ENCODE measurements around the gene FBXO24. TPM values are rescaled to one million over a fixed set of nuclear protein-coding genes. Genes with fewer than 3 reads are reported as not detected.

Gene FBXO24
- polyA plus RNA-seq, 1 of the 3 experiments (the other 2 are of a cell fraction) = 0.94 TPM

DNA sequence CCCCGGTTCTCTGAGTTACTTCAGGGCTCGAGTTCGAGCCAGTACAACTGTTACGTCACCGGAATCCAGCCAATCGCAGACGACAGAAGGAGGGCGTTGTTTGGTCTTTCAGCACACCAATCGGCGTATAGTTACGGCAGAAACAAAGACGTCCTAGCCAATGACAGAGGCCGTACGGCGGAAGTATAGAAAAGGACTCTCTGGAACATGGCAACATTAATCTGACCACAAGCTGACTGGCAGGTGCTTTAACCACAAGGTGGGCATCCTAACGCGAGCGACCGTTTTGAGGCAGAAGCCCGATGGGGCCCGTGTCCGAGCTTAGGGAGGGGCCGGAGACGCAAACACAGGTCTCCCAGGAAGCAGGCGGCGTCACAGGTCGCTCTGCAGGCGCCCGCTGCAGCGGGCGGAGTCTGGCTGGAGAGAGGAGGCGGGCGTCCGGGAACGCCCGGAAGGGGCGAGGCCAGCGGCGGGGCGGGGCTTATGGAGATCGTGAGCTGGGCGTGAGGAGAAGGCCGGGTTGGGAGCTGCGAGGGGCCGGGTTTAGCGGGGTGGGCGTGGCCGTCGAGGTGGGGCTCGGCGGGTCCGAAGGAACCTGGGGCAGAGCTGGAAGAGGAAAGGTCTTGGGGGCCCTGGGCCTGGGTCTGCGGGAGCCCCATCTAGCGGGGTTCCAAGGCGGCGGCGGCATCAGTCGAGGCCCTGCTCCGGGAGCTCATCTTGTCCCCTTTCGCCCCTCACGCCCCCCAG is 26.0 kb downstream of the FBXO24 start, which contains the start of gene MOSPD3:
TSS of gene MOSPD3 (plus strand) at position 558 of the 747 bp plus-strand sequence. CDS start 252 bp downstream, outside the sequence.
- peak within 1 kb of the TSS; percentile 82 to 93 for H3K27ac ChIP-seq (ENCODE audit: low read depth in 2 of 2, low read length in 1 of 2)
- WGBS (ENCODE audit: low lambda C conversion rate) = under 1% methylated on average over 34 of the region's 61 CpGs
- H3K4me1 ChIP-seq (ENCODE audit: control insufficient read depth in 1 of 2, insufficient read depth in 2 of 2, low read depth in 1 of 2, low read length in 1 of 2) = peaks cover 0 to 8% of the 10 kb centered on the region in 2 experiments; a peak in 1 of 4 replicates
- CTCF ChIA-PET = interaction anchor here (0.7 to 9.1 kb wide), 26 partner anchors 8 to 240 kb away, joined by 3 to 119 read pairs (median 6); partner anchors contain the start of genes ACTL6B, EPHB4, GIGYF1 and POP7
- POLR2A ChIA-PET = interaction anchor here (0.8 to 2.6 kb wide), 16 partner anchors 9 to 184 kb away, joined by 4 to 39 read pairs (median 8); partner anchors contain the start of genes ACTL6B, FBXO24, GIGYF1 and GNB2
- peaks cover 6% of the 10 kb centered on the region; the same call in 1 of the 2 replicates for H3K79me2 ChIP-seq (ENCODE audit: insufficient read depth)
- peaks cover 40% of the 10 kb centered on the region for H3F3A ChIP-seq (replicated peaks; ENCODE audit: insufficient read depth)
- H3K9me2 ChIP-seq = no peaks in the 10 kb centered on the region
- H3K4me2 ChIP-seq = peak within 1 kb of the TSS; percentile 100
- H3K4me3 ChIP-seq (ENCODE audit: low read depth in 2 of 2, low read length in 1 of 2) = peak within 1 kb of the TSS; percentile 67 to 80
- peak; percentile 100 for DNase-seq
- no peaks in the 10 kb centered on the region for H4K20me1 ChIP-seq (ENCODE audit: insufficient read depth)
- peaks cover 11 to 13% of the 10 kb centered on the region in 2 experiments for H3K36me3 ChIP-seq (replicated peaks in 1 of 2; ENCODE audit: control insufficient read depth in 1 of 2, insufficient read depth in 2 of 2, low read length in 1 of 2)
- H3K9ac ChIP-seq = peak within 1 kb of the TSS; percentile 69
- peak within 1 kb of the TSS; percentile 79 for H2AFZ ChIP-seq (ENCODE audit: low read depth)
- no peaks in the 10 kb centered on the region for H3K27me3 ChIP-seq (ENCODE audit: insufficient read depth)
- no peaks in the 10 kb centered on the region for H3K9me3 ChIP-seq
- TF ChIP-seq USF2 (IDR thresholded peaks at IDR 0.05; ENCODE audit: borderline replicate concordance, low read depth, low read length) (no peak), FOSL2 (IDR thresholded peaks at IDR 0.05; ENCODE audit: borderline replicate concordance, low read depth) (no peak), RFX5 (IDR thresholded peaks at IDR 0.05; ENCODE audit: low read length) (peak; percentile 95), NRF1 (IDR thresholded peaks at IDR 0.05; ENCODE audit: low read depth, low read length) (no peak), FOXJ3 (CRISPR knock-in tag; IDR thresholded peaks at IDR 0.05) (no peak), TEAD4 (IDR thresholded peaks at IDR 0.05; ENCODE audit: borderline replicate concordance, insufficient read depth) (no peak), EZH2phosphoT487 (IDR thresholded peaks at IDR 0.05; ENCODE audit: borderline replicate concordance, low read depth) (no peak), GABPA (IDR thresholded peaks at IDR 0.05; ENCODE audit: low read depth) (peak; percentile 77), NFIC (IDR thresholded peaks at IDR 0.05; ENCODE audit: borderline replicate concordance) (no peak; the same call in 1 of the 2 replicates), TCF12 (IDR thresholded peaks at IDR 0.05) (no peak), RAD21 (IDR thresholded peaks at IDR 0.05; ENCODE audit: low read length) (no peak), SIN3A (IDR thresholded peaks at IDR 0.05; ENCODE audit: borderline replicate concordance, low read depth, low read length) (peak; percentile 30; the same call in 1 of the 2 replicates), ELF1 (IDR thresholded peaks at IDR 0.05) (peak; percentile 96), REST (IDR thresholded peaks at IDR 0.05; ENCODE audit: low read depth, low read length) (no peak), TAF1 (IDR thresholded peaks at IDR 0.05; ENCODE audit: borderline replicate concordance, low read depth, low read length) (peak; percentile 39; the same call in 1 of the 2 replicates), RXRA (IDR thresholded peaks at IDR 0.05; ENCODE audit: borderline replicate concordance, low read depth) (no peak), YY1 (IDR thresholded peaks at IDR 0.05; ENCODE audit: low read depth) (peak; percentile 85), JUND (IDR thresholded peaks at IDR 0.05) (no peak), POLR2AphosphoS5 (IDR thresholded peaks at IDR 0.05; ENCODE audit: low read depth, low read length) (peak; percentile 55; the same call in 1 of the 2 replicates), MXI1 (IDR thresholded peaks at IDR 0.05; ENCODE audit: low read depth, low read length) (peak; percentile 75), GATA2 (CRISPR knock-in tag; IDR thresholded peaks at IDR 0.05) (no peak), SMC3 (IDR thresholded peaks at IDR 0.05; ENCODE audit: low read depth, low read length) (no peak), EP300 (IDR thresholded peaks at IDR 0.05; ENCODE audit: borderline replicate concordance in 1 of 2, low read depth in 1 of 2, low read length in 1 of 2) (0 out of 4 replicates have a peak, but pooled peaks of 1 of the 2 experiments have one; percentile 37)
- TF ChIP-seq, protein P1, sequence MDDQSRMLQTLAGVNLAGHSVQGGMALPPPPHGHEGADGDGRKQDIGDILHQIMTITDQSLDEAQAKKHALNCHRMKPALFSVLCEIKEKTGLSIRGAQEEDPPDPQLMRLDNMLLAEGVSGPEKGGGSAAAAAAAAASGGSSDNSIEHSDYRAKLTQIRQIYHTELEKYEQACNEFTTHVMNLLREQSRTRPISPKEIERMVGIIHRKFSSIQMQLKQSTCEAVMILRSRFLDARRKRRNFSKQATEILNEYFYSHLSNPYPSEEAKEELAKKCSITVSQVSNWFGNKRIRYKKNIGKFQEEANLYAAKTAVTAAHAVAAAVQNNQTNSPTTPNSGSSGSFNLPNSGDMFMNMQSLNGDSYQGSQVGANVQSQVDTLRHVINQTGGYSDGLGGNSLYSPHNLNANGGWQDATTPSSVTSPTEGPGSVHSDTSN (IDR thresholded peaks at IDR 0.05) = peak; percentile 81
- TF ChIP-seq, protein P2, sequence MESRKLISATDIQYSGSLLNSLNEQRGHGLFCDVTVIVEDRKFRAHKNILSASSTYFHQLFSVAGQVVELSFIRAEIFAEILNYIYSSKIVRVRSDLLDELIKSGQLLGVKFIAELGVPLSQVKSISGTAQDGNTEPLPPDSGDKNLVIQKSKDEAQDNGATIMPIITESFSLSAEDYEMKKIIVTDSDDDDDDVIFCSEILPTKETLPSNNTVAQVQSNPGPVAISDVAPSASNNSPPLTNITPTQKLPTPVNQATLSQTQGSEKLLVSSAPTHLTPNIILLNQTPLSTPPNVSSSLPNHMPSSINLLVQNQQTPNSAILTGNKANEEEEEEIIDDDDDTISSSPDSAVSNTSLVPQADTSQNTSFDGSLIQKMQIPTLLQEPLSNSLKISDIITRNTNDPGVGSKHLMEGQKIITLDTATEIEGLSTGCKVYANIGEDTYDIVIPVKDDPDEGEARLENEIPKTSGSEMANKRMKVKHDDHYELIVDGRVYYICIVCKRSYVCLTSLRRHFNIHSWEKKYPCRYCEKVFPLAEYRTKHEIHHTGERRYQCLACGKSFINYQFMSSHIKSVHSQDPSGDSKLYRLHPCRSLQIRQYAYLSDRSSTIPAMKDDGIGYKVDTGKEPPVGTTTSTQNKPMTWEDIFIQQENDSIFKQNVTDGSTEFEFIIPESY (IDR thresholded peaks at IDR 0.05; ENCODE audit: borderline replicate concordance, low read depth) = no peak
- TF ChIP-seq, protein P3, sequence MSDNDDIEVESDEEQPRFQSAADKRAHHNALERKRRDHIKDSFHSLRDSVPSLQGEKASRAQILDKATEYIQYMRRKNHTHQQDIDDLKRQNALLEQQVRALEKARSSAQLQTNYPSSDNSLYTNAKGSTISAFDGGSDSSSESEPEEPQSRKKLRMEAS (IDR thresholded peaks at IDR 0.05; ENCODE audit: low read depth) = no peak
